ENCODE results near the gene STT3B.
A peak's percentile ranks its signal among the peaks of the same experiment; 100 is the strongest.

STT3B gene

DNA sequence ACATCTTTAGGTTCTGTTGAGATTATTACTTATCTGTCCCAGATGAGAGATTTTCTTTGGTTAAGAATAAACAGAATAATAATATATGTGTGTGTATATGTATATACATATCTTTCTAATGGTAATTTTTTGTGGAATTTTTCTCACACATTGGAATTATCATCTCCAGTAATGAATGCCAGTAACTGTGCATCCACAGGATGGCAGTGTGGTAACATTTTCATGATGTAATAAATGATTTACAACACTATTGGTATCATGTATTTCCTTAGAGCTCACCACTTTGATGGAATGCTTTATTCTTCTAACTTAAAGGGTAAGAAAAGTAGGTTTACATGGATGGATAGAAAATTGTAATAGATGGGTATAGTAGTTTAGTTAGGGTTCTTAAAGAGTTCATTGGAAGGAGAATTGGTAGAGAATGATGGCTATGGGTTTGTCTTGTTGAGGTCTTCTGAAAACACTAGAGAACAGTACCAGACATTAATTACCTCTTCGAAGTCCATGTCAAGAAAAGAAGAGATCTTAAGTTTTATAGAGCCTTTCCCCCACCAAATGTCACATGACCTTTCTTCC, 78.1 kb downstream of the STT3B start:
- peak; percentile 58 for DNase-seq

- no peak for DNase-seq
Observed at GRCh38 chr3:31613177-31613576, 80.5 kb downstream of the STT3B start.

GRCh38 chr3:31613654-31614053, 80.9 kb downstream of the STT3B start:
- DNase-seq = no peak

DNA sequence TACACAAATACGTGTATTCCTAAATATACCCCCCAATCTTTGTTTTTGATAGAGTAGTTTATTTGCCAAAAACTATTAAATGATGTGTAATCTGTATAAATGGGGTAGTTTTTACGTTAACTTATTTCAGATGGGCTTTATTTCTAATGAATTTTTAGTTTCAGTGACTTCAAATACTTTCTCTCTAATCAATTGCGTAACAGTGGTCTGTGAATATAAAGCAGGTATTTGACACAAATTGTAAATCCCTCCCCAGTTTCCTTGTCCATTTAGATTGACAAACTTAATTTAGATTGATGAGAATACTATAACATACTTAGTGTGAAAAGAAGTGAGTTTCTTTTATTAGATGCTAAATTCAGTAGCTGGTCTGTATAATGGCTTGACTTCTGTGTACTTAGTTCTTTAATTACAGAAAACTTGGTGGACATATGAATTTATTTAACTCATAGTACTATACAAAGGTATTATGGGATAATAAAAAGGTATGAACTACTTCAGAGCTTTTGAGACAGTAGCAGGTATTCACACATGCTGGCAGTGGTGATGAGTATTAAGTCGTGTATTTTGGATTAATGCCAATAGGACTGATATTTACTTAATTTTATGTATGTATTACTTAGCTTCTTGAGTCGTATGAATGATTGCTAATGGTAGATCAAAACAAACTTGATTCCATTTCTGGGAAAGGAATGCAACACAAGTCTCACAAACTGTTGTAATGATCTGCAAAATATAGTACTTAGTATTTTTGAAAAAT, 81.6 kb downstream of the STT3B start:
- no peak for DNase-seq

DNA sequence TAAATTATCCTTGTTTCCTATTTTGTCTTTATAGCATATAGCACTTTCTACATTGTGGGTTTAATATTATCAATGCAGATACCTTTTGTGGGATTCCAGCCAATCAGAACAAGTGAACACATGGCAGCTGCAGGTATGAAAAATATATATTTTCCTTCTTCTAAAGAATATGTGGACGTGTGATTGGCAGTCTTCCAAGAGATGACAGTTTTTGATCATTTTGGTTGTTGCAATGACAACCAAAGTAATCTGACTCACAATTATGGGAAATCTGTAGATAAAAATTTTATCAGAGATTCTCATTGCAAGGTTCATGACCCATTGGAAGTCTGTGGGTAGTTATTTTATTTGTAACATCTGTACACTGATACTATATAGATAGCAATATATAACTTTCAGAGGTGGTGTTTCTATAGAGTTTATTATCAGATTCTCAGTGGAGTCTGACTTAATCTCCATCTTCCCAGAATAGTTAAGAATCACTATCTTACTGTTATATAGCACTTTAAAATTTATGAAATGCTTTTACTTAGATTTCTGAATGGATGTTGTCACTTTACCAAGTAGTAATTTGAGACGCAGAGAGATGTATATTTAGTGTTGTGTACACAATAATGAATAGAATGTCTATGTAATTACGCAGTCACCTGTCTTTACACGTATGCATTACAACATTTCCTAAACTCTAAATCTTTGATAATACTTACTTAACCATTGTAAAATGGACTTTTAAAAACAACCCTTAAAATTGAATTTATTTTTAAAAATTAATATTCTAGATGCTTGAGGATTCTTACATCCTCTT, 82.5 kb downstream of the STT3B start:
- peak; percentile 34 for DNase-seq

- no peak for DNase-seq
Observed at GRCh38 chr3:31616711-31617110, 84.0 kb downstream of the STT3B start.

GRCh38 chr3:31620656-31621055, 87.9 kb downstream of the STT3B start:
- DNase-seq = no peak

GRCh38 chr3:31621314-31621713, 88.6 kb downstream of the STT3B start:
- DNase-seq = peak; percentile 41

GRCh38 chr3:31622636-31623288, 90.0 kb downstream of the STT3B start:
- no peak for DNase-seq

- no peak for DNase-seq
Observed at GRCh38 chr3:31624083-31624709, 91.5 kb downstream of the STT3B start.

DNA sequence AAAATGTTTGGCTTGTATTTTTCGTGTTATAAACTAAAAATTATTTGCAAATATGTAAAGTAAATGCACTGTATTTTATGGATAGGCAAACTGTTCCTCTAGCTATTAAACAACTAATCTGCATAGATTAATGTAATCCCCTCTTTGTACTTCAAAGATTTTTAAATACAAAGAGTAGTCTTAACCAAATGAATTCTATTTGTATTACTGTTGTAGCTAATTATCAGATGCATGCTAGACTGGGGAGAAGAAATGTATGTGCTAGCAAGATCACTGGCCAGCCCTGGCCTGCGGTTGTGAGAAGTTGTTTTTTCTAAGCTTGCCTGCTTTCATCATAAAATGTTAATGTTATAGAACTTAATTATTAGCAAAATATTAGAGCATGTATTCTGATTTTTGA, 92.6 kb downstream of the STT3B start:
- DNase-seq = no peak

DNA sequence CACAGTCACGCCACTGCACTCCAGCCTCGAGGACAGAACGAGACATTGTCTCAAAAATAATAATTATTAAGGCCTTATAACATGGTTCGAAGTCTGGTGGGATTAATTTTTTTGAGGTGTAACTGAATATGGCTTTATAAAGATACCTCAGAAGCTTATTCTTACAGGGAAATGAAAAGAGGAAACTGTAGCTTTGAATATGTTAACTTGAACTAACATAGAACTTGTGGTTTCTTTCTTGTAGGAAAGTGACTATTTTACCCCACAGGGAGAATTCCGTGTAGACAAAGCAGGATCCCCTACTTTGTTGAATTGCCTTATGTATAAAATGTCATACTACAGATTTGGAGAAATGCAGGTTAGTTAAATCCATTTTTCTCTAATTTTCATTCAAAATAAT, 96.3 kb downstream of the STT3B start:
- peak; percentile 58 for DNase-seq

GRCh38 chr3:31634476-31634875, 101.8 kb downstream of the STT3B start:
- no peak for DNase-seq

- no peak for DNase-seq
Observed at GRCh38 chr3:31635545-31635944, 102.8 kb downstream of the STT3B start.

DNA sequence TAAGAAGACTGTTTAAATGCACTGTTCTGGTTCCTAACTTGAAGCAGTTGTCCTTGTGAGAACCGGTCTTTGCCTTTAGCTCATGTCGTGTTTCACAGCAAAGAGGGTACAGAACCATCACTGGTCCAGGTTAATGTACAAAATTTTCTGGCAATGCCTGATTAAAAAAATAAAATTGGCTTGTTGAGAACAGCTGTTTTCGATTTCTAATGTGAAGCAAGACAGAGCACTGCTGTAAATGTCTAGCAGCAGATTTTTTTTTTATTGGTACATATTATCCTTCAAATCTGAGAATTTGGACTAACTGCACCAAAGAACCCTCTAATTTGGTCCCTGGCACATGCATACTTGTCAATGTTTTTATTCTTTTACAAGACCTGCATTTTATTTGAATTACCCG, 103.3 kb downstream of the STT3B start:
- DNase-seq = no peak

DNA sequence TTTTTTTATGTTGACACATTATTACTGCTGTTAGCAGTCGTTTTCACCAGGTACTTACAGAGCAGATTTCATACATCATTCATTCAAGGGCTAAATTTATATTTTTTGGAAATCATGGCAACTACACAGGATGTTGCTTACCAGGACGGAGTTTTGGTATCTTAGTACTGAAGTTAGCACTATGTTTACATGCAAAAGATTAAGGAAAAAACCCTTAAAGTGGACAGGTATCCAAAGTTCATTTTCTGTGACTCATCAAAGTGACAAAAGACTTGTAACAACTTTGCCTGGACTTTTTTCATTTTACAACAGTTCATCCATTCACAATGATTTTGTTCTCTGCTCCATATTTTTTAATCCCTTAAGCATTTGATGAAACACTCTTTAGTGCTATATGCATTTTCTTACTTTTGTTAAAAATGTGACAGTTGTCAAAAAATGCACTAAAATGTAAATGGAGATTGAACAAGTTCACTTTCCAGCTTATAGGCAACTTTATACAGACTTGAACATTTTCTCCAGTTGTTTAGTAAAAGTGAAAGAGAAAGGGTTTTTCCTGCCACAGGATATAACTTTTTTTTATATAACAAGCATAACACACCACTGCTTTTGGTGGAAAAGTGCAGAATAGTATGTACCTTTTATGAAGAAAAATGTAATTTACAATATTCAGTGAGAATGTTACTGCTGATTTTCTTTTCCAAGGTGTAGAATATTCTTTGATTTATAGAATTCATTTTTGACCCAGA, 104.1 kb downstream of the STT3B start:
- DNase-seq = no peak

GRCh38 chr3:31639828-31640227, 107.1 kb downstream of the STT3B start:
- no peak for DNase-seq

DNA sequence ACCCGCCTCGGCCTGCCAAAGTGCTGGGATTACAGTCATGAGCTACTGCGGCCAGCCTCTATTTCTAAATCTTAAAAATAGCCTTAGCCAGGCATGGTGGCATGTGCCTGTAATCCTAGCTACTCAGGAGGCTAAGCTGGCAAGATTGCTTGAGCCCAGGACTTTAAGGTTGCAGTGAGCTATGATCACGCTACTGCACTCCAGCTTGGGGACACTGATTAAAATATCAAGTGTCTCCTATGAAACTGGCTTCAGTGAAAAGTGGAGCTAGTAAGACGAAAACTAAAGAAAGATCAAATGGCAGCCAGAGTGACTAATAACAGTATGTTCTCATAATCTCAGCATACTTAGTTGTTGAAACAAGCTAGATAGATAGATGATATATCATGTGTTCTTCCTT, 112.5 kb downstream of the STT3B start:
- no peak for DNase-seq

- DNase-seq = no peak
Observed at GRCh38 chr3:31648286-31648968, 115.7 kb downstream of the STT3B start.

- DNase-seq = no peak
Observed at GRCh38 chr3:31652296-31652695, 119.6 kb downstream of the STT3B start.

DNA sequence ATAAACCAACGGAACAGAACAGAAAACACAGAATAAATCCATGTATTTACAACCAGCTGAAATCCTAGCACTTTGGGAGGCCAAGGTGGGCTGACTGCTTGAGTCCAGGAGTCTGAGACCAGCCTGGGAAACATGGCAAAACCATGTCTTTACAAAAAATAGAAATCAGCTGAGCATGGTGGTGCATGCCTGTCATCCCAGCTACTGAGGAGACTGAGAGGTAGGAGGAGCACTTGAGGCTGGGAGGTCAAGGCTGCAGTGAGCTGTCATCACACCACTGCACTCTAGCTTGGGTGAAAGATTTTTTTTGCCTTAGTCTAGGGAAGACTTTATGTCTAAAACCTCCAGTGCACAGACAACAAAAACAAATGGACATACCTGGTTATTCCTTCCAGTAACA, 120.7 kb downstream of the STT3B start:
- no peak for DNase-seq

GRCh38 chr3:31654998-31655397, 122.3 kb downstream of the STT3B start:
- no peak for DNase-seq

All from hematopoietic multipotent progenitor cell treated with erythropoietin and hydrocortisone succinate and interleukin-3 and kit ligand, for 4 days (in vitro differentiated cells).